HepG2 (cell line): ENCODE data around the gene RGPD3. TPM values are rescaled to one million over a fixed set of nuclear protein-coding genes. Genes with fewer than 3 reads are reported as not detected.
"Not testable (repeated sequence)": the region's sequence is repeated elsewhere in the genome, so short reads cannot be mapped to it uniquely, and the experiment has no call there.

Experiments
- ATAC-seq: fragments of 200-7000 bp; cut with Tn5 transposase; 3 replicates; pipeline ENCODE4 v1.9.1; 2020; ENCODE audit warnings: mild to moderate bottlenecking, moderate library complexity
- BruUV-seq: library from RNA; stranded (reverse); fragments of 400-500 nt; replicated peaks from 2 replicates; lab custom pipeline; 2021; lab: Mats Ljungman, UMichigan
- CTCF ChIA-PET: fragments of 300-600 bp; formaldehyde crosslinking; extraction: SDS; loops from one replicate; lab custom pipeline; 2021; ENCODE audit warnings: low total read pairs, inconsistent platforms, low intra/inter-chr PET ratio; lab: Yijun Ruan, JAX
- POLR2A ChIA-PET: fragments of 350-600 bp; sonication (Branson Sonifier 250); formaldehyde crosslinking; loops from one replicate; lab custom pipeline; 2020; ENCODE audit warnings: antibody characterized with exemption, inconsistent platforms; lab: Yijun Ruan, JAX
- DNase-seq: peaks from one replicate; pipeline ENCODE4 v3.0.0-alpha.2; 2015; ENCODE audit warnings: low spot score
- FAIRE-seq: peaks from 3 replicates; lab custom pipeline; 2011; peaks lifted over from hg19 to GRCh38; lab: Jason Lieb, UNC
- H2AFZ ChIP-seq: one replicate; pipeline ENCODE4 v1.6.1; 2011; ENCODE audit warnings: low read length, inconsistent platforms
- H3K27ac ChIP-seq: fragments of 300-600 bp; 3 replicates; pipeline ENCODE4 v1.8.0; 2011; ENCODE audit warnings: mixed run types, mild to moderate bottlenecking, mixed read lengths, low read length, inconsistent platforms; ENCODE audit not compliant: insufficient read depth; ENCODE audit errors: extremely low read length
- H3K27me3 ChIP-seq, 2 experiments: fragments of 200-600 bp in 1 of 2; 2 replicates in 1 of 2; 3 replicates in 1 of 2; pipeline versions ENCODE4 v1.6.0 to v1.8.0; 2011; ENCODE audit warnings: low read length in 2 of 2, mild to moderate bottlenecking in 2 of 2, moderate library complexity in 2 of 2, inconsistent platforms in 1 of 2; ENCODE audit not compliant: insufficient read depth in 2 of 2, control insufficient read depth in 1 of 2
- H3K36me3 ChIP-seq, 2 experiments: fragments of 200-600 bp in 1 of 2; replicated peaks in 1 of 2; 2 replicates in 1 of 2; 3 replicates in 1 of 2; pipeline versions ENCODE4 v1.5.1 to v1.8.0; 2011; ENCODE audit warnings: low read length in 2 of 2, inconsistent platforms in 1 of 2; ENCODE audit not compliant: insufficient read depth in 2 of 2, control insufficient read depth in 1 of 2
- H3K4me1 ChIP-seq: 2 replicates; pipeline ENCODE4 v1.5.1; 2012; ENCODE audit warnings: low read length, inconsistent platforms; ENCODE audit not compliant: insufficient read depth
- H3K4me2 ChIP-seq: 2 replicates; pipeline ENCODE4 v1.6.0; 2011; ENCODE audit warnings: low read depth, low read length, inconsistent platforms
- H3K4me3 ChIP-seq, 3 experiments: fragments of 200-600 bp in 1 of 3; sonication (generic), shearing (Covaris generic) in 1 of 3; replicated peaks in 1 of 3; 2 replicates each; pipeline ENCODE4 v1.5.1; 2011 to 2016; ENCODE audit warnings: low read length in 3 of 3, inconsistent platforms in 2 of 3, low read depth in 2 of 3, mild to moderate bottlenecking in 2 of 3, control low read depth in 1 of 3, mixed read lengths in 1 of 3; ENCODE audit not compliant: insufficient read depth in 1 of 3
- H3K79me2 ChIP-seq: one replicate; pipeline ENCODE4 v1.6.1; 2011; ENCODE audit warnings: low read length, inconsistent platforms; ENCODE audit not compliant: insufficient read depth
- H3K9ac ChIP-seq: 2 replicates; pipeline ENCODE4 v1.6.0; 2011; ENCODE audit warnings: mild to moderate bottlenecking, low read depth, low read length, inconsistent platforms; ENCODE audit not compliant: insufficient read depth
- H3K9me3 ChIP-seq: 2 replicates; pipeline ENCODE4 v1.5.1; 2012; ENCODE audit warnings: mild to moderate bottlenecking, low read length
- H4K20me1 ChIP-seq: 2 replicates; pipeline ENCODE4 v1.6.0; 2011; ENCODE audit warnings: inconsistent platforms, mild to moderate bottlenecking, low read length, moderate library complexity; ENCODE audit not compliant: insufficient read depth
- HNF4A ChIP-seq: sonication (generic); formaldehyde crosslinking; IDR thresholded peaks from 2 replicates; pipeline ENCODE4 v1.4.0; 2020; ENCODE audit warnings: missing genetic modification reagents
- MED1 ChIP-seq: sonication (generic); formaldehyde crosslinking; IDR thresholded peaks from 2 replicates; pipeline ENCODE4 v1.4.0; 2020; ENCODE audit warnings: missing genetic modification reagents
- POGZ ChIP-seq: sonication (generic); formaldehyde crosslinking; IDR thresholded peaks from 2 replicates; pipeline ENCODE4 v1.4.0; 2020; ENCODE audit warnings: mild to moderate bottlenecking, missing genetic modification reagents
- RARA ChIP-seq: IDR thresholded peaks from 2 replicates; pipeline ENCODE4 v1.6.1; 2016; ENCODE audit warnings: missing genetic modification reagents, missing compliant biosample characterization
- SALL1 ChIP-seq: sonication (generic); formaldehyde crosslinking; IDR thresholded peaks from 2 replicates; pipeline ENCODE4 v1.8.0; 2022; ENCODE audit warnings: mild to moderate bottlenecking, missing genetic modification reagents
- WGBS: methylation state at CpG from one replicate; pipeline ENCODE4 v1.1.6; 2017; ENCODE audit warnings: low lambda C conversion rate; 5-methylcytosine and 5-hydroxymethylcytosine counted together
- in situ Hi-C: cut with HindIII; loops from 2 replicates; pipeline ENCODE4 v1.10.0; 2017; ENCODE audit warnings: low pct_unique_long_range_greater_than_20kb; ENCODE audit not compliant: extremely low pct_ligation_motif_present
- intact Hi-C: fragments of 100-400 bp; cut with micrococcal nuclease; formaldehyde crosslinking; loops from one replicate; pipeline ENCODE4 v1.10.0; 2022; ENCODE audit not compliant: unreplicated experiment
- polyA plus RNA-seq, 8 experiments: library from polyadenylated mRNA; depleted of rRNA in 3 of 8; stranded (reverse) in 7 of 8; unstranded in 1 of 8; fragments of >200 nt; fragmentation: Illumina TruSeq in 4 of 8; extraction: Trizol in 4 of 8; gene quantifications; 2 replicates each; pipeline versions ENCODE4 v1.2.1 to v1.2.3, GENCODE V29; 2011 to 2016; ENCODE audit warnings: low read depth in 4 of 8, missing spikeins in 1 of 8, mixed read lengths in 1 of 8; ENCODE audit not compliant: insufficient read depth in 1 of 8
- total RNA-seq, 5 experiments: library from RNA; depleted of rRNA; stranded (reverse); fragments of >200 nt; fragmentation: Illumina TruSeq; extraction: Trizol; gene quantifications; 2 replicates each; pipeline ENCODE4 v1.2.3, GENCODE V29; 2016; ENCODE audit warnings: low read depth in 1 of 5
- TF ChIP-seq, protein P1 (sequence below): sonication (generic); formaldehyde crosslinking; conservative IDR thresholded peaks from 2 replicates; pipeline ENCODE4 v1.4.0; 2020; ENCODE audit warnings: mild to moderate bottlenecking, missing genetic modification reagents, moderate library complexity
- TF ChIP-seq, protein P2 (sequence below): sonication (generic); formaldehyde crosslinking; IDR thresholded peaks from 2 replicates; pipeline ENCODE4 v1.5.1; 2020; ENCODE audit warnings: mild to moderate bottlenecking, missing genetic modification reagents, borderline replicate concordance

Gene RGPD3
- total and polyA plus RNA-seq, 2 of the 13 experiments (the other 11 are each of a cell fraction or from before 2014, with no cell fraction given): 0.13 to 0.24 TPM

- H4K20me1 ChIP-seq, H3K36me3 ChIP-seq, CTCF ChIA-PET, in situ Hi-C loops, BruUV-seq, H3K9ac ChIP-seq, intact Hi-C loops, FAIRE-seq, DNase-seq, H3K27me3 ChIP-seq, H2AFZ ChIP-seq, H3K79me2 ChIP-seq, H3K9me3 ChIP-seq, POLR2A ChIA-PET, H3K4me3 ChIP-seq: not testable (repeated sequence)
- TF ChIP-seq RARA (CRISPR knock-in tag) (peak; percentile 53; the same call in 1 of the 2 replicates), HNF4A (CRISPR knock-in tag) (peak; percentile 22; the same call in 1 of the 2 replicates), MED1 (CRISPR knock-in tag) (0 out of 2 replicates have a peak, but pooled peaks have one; percentile 15), SALL1 (CRISPR knock-in tag) (peak; percentile 21; the same call in 1 of the 2 replicates), POGZ (CRISPR knock-in tag) (peak; percentile 44; the same call in 1 of the 2 replicates)
- TF ChIP-seq, protein P1, sequence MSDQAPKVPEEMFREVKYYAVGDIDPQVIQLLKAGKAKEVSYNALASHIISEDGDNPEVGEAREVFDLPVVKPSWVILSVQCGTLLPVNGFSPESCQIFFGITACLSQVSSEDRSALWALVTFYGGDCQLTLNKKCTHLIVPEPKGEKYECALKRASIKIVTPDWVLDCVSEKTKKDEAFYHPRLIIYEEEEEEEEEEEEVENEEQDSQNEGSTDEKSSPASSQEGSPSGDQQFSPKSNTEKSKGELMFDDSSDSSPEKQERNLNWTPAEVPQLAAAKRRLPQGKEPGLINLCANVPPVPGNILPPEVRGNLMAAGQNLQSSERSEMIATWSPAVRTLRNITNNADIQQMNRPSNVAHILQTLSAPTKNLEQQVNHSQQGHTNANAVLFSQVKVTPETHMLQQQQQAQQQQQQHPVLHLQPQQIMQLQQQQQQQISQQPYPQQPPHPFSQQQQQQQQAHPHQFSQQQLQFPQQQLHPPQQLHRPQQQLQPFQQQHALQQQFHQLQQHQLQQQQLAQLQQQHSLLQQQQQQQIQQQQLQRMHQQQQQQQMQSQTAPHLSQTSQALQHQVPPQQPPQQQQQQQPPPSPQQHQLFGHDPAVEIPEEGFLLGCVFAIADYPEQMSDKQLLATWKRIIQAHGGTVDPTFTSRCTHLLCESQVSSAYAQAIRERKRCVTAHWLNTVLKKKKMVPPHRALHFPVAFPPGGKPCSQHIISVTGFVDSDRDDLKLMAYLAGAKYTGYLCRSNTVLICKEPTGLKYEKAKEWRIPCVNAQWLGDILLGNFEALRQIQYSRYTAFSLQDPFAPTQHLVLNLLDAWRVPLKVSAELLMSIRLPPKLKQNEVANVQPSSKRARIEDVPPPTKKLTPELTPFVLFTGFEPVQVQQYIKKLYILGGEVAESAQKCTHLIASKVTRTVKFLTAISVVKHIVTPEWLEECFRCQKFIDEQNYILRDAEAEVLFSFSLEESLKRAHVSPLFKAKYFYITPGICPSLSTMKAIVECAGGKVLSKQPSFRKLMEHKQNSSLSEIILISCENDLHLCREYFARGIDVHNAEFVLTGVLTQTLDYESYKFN (CRISPR knock-in tag): peak; percentile 82
- TF ChIP-seq, protein P2, sequence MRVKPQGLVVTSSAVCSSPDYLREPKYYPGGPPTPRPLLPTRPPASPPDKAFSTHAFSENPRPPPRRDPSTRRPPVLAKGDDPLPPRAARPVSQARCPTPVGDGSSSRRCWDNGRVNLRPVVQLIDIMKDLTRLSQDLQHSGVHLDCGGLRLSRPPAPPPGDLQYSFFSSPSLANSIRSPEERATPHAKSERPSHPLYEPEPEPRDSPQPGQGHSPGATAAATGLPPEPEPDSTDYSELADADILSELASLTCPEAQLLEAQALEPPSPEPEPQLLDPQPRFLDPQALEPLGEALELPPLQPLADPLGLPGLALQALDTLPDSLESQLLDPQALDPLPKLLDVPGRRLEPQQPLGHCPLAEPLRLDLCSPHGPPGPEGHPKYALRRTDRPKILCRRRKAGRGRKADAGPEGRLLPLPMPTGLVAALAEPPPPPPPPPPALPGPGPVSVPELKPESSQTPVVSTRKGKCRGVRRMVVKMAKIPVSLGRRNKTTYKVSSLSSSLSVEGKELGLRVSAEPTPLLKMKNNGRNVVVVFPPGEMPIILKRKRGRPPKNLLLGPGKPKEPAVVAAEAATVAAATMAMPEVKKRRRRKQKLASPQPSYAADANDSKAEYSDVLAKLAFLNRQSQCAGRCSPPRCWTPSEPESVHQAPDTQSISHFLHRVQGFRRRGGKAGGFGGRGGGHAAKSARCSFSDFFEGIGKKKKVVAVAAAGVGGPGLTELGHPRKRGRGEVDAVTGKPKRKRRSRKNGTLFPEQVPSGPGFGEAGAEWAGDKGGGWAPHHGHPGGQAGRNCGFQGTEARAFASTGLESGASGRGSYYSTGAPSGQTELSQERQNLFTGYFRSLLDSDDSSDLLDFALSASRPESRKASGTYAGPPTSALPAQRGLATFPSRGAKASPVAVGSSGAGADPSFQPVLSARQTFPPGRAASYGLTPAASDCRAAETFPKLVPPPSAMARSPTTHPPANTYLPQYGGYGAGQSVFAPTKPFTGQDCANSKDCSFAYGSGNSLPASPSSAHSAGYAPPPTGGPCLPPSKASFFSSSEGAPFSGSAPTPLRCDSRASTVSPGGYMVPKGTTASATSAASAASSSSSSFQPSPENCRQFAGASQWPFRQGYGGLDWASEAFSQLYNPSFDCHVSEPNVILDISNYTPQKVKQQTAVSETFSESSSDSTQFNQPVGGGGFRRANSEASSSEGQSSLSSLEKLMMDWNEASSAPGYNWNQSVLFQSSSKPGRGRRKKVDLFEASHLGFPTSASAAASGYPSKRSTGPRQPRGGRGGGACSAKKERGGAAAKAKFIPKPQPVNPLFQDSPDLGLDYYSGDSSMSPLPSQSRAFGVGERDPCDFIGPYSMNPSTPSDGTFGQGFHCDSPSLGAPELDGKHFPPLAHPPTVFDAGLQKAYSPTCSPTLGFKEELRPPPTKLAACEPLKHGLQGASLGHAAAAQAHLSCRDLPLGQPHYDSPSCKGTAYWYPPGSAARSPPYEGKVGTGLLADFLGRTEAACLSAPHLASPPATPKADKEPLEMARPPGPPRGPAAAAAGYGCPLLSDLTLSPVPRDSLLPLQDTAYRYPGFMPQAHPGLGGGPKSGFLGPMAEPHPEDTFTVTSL (CRISPR knock-in tag): peak; percentile 32; the same call in 1 of the 2 replicates
- WGBS: 7% methylated on average over 7 of the region's 7 CpGs
- Histone ChIP-seq H3K27ac (peak overlapping the region; percentile 68), H3K4me2 (peak overlapping the region; percentile 64), H3K4me1 (peaks cover 32% of the 10 kb centered on the region)
- ATAC-seq: peak; percentile 61
Measured at GRCh38 chr2:106388814-106389410, 79.3 kb downstream of the RGPD3 start.
